NCI-H526 treated with DMSO at 0.1 percent for 48 hours (cell line): ENCODE data around the gene NRG2.

ENCODE experiments used
- DNase-seq: peaks from one replicate; lab custom pipeline; 2025; lab: John Stamatoyannopoulos, UW

Gene NRG2

DNA sequence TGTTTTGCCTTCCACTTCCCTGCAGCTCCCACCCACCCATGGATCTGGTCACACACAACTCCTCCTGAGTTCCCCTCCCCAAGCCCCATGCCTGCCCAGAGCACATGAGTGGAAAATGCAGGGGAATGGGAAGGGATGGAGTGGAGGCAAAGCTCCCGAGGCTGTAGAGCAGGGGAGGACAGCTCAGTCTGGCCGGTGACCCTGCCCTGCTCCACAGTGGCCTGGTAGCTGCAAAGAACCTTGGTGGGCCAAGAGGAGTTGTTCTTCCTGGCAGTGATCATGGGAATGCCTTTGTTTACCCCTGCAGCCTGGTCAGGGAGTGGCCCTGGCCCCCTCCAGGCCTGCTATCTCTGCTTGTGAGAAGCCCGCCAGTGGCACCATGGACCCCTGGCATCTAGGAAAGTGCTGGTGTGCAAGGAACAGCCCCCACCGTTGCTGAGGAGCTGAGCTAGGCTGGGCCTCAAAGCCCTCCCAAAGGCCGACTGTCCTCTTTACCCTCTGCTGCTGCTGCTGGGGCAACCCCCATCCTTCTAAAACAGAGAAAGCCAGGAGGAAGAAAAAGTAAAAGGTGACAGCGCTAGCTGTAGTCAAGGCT is 187.1 kb downstream of the NRG2 start:
- DNase-seq = no peak

DNA sequence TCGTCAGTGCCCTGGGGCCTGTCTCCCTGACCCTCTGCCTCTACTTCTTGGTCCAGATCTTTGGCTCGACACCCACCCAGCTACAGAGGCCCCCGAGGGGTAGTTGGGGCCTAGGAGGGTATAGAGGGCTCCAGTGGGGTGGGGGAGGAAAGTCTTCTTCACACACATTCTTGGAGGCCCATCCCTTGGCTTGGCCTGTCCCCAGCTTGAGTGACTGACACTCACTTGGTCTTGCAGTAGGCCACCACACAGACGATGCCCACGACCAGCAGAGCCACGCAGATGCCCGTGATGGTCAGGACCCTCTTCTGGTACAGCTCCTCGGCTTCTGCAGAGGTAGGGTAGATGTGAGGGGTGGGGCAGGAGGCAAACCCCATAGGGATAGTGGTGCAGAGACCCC is 187.6 kb downstream of the NRG2 start:
- no peak for DNase-seq

DNA sequence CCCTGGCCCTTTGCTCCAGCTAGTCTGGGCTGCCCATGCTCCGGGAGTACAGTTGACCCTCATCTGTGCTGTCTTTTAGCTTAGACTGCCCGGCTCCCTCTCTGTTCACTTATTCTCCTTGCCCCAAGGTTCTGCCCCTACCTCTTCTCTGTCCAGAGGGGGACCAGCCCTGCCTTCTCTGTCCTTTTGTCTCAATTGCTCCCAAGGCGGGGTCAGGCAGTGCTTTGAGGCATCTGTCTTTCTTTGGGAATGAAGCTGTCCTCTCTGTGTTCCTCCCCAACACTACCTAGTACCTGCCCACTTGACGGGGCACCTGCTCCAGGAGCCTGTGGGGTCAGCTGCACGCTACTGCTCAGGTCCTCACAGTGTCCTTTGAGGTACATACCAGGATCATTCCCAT is 188.1 kb downstream of the NRG2 start:
- no peak for DNase-seq

DNA sequence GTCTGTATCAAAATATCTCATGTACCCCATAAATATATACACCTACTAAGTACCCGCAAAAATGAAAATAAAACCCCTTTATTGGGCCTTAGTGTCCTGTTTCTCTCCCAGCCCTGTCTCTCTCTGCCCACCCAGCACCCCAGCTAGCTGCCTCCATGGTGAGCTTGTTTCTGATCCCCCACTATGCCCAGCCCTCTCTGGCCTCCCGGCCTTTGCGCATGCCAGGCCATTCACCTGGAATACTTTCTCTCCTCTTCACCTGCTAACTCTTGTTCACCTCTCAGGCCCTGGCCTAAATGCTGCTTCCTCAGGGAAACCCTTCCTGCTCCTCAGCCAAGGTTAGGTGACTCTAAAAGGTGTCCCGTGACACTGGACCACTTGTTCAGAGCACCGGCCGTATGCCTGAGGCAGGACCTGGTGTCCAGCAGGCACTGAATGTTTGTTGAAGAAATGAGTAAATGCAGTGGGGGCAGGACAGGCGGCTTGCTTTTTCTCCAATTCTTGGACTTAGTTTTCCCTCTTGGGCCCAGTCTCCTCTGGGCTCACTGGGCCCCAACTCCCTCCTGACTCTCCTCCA is 189.0 kb downstream of the NRG2 start:
- no peak for DNase-seq

DNA sequence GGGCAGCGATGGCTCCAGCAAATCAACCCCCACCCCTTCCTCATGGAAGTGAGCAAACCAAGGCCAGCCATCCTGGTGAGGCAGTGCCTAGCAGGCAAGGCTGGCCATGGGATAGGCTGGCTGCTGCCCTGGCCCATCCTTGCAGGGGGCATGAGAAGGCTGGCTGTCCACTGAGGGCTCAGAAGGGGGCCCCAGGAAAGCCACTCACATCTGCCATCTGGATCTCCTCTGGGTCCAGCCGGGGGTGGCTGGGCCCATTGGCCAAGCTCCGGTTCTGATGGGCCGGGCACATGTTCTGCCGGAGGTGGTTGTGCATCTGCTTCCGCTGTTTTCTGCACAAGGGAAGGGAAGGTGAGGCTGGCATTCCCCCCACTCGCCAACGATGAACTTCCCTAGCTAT is 190.4 kb downstream of the NRG2 start:
- no peak for DNase-seq

DNA sequence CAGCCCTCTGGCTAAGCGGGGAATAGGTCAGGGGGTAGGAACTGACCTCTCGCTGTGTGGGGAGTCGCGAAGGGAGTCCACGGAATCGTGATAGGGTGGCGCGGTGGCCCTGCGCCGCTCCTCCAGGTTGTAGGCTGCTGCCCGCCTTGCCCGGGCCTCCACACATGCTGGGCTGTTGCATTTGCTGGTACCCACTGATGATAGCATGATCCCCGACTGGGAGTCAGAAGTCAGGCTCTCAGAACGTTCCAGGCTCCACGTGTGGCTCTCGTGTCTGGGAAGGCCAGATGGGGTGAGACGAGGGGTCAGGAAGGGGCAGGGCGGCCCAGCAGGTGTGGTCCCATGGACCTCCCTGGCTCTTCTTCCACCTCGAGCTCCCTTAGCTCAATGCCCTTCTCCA is 191.5 kb downstream of the NRG2 start:
- DNase-seq = no peak

DNA sequence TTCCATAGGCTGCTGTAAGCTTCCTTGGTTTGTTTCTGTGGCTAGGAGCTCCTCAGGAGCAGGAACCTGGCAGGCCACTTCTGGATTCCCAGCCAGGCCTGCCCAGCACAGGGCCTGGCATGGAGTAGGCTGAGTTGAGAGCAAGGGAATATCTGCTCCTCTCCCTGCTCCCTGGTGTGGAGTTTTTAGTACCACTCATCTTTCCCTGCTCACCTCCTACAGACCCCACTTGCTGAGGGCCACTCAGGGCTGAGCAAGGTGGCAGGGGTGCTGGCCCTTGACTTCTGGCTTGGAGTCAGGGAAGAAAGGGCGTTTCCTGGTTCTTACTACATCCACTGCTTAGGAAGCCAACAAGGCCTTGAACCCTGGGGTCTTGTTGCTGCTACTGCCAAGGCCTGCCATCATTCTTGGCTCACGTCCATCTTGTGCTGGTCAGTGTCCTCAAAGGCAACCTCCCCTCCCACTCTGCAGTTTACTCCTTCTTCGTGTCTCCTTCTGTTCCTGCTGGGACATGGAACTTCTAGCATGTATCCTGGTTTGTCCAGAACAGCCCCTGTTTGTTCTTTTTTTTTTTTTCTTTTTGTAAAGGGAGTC is 192.6 kb downstream of the NRG2 start:
- DNase-seq = no peak

DNA sequence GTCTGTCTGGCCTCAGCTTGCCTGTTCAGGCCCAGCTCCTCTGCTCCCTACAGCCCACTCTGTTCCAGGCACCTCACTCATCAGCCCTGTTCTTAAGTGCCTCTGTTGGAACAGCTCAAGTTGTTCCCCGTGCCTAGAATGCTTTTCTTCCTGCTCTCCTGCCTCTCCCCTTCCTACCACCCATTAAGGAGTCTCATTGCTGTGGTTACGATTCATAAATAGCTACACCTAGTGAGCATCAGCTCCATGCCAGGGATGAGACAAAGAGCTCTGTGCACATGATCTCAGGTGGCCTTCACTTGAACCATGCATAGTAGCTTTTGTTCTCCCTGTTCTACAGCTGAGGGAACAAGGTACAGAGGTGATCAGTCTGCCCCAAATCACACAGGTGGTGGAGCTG is 193.2 kb downstream of the NRG2 start:
- DNase-seq = peak; percentile 31

DNA sequence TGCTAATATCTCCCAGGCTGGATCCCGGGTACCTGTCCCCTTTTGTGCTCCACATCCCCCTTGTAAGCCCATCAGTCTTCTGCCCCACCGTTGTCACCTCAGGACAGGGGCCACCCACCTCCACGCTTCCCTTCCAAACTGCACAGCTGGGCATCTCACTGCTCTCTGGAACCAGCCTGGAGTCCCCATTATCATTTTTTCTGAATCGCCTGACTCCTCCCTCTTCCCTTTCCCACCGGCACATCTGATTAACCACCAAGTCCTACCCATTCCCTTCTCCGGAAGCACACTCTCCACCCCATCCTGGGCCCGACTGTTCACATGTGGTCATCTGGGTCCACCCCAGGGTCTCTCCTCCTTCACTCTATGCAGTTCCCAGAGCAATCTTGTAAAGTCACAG is 193.6 kb downstream of the NRG2 start:
- no peak for DNase-seq

DNA sequence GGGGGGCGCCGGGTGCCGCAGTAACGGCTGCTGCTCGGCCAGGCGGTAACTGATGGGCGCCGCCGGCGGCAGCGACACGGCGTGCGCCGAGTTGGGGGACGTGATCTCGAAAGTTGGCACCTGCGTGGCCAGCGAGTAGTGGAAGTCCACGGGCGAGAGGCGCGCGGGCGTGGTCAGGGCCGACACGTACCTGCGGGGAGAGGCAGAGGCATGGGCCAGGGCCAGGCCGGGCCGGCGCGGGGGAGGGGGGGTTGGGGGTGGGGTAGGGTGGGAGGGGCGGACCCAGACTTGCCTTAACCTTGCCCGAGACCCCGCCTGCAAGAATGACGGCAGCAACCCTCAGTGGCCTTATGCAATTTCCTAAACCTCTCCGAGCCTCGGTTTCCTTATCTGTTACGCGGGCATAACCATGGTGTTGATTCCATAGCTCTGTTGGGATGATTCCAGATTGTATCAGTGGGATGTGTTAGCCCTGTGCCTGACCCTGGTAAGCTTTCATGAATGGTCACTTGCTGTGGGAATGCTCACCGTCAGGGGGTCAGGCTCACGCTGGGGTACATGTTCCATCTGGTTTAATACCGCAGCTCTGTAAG is 194.5 kb downstream of the NRG2 start:
- DNase-seq = no peak

DNA sequence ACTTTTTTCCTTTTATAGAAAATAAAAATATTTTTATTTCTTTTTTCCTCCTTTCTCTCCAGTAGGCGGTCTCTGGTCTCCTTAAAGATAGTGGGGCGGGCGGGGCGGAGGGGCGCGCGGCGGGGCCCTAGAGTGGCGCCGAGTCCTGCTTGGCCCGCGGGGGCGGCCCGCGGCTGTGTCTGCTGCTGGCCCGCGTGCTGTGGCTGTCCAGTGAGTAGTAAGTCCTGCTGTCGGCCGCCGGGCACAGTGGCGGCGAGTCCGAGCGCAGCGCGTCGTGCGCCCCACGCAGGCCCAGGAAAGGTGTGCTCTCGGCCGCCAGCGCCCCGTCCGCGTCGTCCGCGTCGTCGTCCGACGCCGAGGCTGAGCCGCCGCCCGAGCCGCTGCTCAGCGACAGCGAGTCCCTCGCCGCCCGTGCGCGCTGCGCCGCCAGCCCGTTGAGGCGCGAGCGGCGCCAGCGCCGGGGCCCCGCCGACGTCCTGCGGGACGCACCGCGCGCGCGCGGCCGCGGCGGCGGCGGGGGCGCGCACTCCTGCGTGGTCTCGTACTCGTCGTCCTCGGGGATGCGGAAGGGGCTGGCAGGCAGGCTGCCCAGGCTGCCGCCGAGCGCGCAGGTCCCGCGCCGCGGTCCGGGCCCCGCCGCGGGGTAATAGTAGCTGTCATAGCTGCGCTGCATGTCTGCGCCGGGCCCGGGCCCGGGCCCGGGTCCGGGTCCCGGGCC is 195.2 kb downstream of the NRG2 start:
- no peak for DNase-seq

DNA sequence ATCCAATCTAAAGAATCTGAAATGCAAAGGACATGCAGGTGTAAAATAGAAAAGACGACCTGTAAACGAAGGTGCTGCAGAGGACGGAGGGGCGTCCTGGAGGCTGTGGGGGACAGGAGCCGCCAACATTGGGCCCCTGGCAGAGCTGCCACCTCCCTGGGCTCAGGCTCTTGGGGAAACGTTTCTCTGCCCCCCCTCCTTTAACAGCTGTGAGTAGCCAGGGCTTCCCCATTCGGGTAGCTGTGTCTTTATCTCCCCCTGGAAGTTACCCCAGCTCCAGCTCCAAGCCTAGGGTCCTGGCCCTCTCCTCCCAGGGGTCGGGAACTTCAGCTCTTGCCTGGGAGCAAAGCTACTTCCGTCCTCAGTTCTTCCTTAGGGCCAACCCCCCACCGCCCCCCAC is 196.0 kb downstream of the NRG2 start:
- no peak for DNase-seq

DNA sequence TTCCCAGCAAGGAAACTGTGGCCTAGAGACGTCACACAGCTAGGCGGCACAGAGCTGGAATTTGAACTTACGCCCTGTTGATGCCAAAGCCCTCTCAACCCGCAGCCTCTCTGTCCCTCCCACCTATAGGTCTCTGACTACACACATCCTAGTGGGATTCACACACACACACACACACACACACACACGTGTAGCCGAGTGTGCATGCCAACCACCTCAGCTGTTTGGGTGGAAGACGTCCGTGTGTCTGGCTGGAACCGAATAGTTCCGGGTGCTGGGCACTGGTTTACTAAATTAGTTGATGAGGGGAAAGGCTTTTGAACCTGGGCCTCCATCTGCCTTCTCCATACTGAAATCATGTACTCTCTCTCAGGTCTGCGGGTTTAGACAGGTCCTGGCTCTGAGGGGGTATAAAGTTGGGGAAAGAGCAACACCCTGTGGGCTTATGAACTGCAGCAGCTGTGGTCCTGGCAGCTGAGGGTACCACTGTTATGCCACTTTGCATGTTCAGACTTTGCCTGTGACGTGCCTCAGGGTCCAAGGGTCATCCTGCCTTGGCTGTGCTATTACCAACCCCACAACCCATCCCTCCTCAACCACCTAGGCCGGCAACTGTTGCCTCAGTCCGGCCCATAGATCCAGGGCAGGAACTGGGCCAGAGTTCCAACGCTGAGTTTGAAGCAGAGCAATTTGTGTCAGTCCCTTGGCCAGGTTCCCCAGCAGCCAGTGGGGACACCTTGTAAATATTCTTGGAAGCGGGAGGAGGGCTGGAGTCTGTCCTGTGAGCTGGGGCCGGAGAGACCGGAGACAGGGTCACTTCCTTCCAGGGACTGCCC is 197.0 kb downstream of the NRG2 start:
- DNase-seq = peak; percentile 85

DNA sequence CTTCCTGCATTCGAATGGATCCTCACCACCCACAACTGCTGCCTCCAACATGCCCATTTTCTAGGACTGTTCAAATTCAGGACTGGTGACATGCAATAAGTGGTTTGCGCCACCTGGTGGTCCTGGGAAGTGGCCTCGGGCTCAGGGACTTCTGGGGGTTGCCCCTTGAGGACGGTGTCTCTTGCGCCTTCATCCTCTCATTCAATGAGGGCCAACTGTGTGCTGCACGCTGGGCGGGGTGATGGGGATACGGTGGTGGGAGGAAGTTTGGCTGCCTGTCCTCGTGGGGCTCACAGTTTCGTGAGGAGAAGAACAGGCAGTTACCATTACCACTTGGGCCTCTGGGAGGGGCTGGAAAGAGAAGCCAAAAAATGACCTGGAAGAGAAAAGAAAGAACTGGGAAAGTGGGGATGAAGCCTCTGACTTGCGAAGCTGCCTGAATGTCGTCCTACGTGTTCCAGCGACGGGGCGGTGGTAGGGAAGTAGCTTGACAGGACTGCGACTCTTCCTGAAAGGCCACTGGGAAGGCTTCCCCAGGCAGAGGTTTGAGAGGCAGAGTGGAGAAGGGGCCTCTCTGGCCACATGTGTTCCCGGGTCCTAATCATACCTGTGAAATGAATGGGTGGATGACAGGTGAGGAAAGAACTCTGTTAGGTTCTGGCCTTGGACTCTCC is 198.5 kb downstream of the NRG2 start:
- DNase-seq = peak; percentile 83

DNA sequence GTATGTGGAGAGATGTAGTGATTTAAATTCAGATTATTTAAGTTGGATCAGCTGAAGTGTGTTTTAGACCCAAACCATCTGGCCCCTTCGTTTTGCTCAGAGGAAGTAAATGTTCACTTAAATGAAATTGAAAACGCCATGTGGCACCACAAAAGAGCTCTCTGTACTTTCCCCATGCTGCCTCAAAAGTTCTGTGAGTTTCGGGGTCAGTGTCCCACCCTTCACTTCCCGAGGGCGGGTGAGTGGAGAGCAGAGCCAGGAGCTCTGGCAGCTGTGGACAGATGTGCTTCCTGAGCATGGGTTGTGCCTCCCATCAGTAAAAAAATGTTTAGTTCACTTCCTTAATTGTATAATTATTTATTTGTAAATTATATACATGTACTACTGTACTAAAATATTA is 199.1 kb downstream of the NRG2 start:
- DNase-seq = no peak

DNA sequence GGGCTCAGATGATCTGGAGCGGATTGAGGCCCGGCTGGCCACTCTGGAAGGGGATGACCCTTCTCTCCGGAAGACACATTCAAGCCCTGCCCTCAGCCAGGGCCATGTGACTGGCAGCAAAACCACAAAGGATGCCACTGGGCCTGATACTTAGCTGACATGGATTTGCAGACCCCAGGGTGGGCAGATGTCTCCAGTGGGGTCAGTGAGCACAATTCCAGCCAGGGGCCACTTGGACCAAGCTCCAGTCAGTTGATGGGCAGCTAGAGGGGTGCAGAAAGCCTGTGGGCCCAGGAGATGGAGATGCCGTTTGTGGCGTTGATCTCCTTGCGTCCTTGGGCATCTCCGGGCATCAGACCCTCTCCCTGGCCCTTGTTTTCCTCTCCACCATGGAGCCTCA is 200.8 kb downstream of the NRG2 start:
- no peak for DNase-seq

DNA sequence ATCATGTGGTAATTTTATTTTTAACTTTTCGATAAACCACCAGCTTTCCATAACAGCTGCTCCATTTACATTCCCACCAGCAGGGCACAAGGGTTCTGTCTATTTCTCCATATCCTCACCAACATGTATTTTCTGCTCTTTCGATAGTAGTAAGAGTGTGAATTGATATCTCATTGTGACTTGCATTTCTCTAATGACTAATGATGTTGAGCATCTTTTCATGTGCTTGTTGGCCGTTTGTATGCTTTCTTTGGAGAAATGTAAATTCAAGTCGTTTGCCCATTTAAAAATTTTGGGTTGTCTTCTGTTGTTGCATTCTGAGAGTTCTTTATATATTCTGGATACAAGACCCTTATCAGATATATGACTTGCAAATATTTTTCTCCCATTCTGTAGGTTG is 201.6 kb downstream of the NRG2 start:
- DNase-seq = peak; percentile 97

DNA sequence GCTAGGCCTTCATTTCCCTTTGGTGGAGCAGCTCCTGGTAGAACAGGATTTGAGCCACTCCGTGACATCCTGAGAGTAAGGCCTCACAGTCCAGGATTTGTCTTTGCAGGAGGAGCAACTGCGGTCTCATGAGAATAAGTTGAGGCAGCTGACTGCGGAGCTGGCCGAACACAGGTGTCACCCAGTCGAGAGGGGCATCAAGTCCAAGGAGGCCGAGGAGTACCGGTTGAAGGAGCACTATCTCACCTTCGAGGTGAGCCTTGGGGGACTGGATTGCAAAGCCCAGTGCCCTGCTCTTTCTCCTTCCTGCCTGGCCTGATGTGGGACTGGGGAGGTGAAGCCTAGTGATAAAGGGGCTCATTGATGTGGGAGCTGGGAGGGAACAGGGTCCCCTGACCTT is 203.2 kb downstream of the NRG2 start:
- no peak for DNase-seq

DNA sequence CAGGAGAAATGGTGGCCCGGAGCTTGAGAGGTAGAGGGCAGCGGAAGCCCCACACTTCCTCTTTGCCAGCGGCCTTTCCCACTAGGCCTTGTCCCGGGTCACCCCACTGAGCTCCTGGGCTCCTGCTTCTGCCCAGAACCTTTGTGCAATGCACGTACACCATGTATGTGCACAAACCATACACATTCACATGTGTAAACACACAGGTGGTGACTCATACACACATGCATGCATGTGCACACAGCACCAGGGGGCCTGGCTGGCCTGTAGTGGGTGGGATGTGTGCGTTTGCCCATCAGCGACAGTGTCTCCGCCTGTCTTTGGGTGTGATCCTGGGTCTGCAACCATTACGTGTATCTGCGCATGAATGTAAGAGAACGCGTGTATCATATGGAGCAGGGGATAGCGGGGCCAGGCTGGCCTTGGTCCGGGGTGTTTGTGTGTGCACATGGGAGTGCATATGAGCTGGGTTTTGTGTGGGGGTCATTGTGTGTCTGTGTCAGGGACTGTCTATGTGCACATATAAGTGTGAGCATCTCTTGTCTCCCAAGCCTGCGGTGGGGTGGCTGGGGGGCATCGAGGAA is 203.8 kb downstream of the NRG2 start:
- DNase-seq = no peak

DNA sequence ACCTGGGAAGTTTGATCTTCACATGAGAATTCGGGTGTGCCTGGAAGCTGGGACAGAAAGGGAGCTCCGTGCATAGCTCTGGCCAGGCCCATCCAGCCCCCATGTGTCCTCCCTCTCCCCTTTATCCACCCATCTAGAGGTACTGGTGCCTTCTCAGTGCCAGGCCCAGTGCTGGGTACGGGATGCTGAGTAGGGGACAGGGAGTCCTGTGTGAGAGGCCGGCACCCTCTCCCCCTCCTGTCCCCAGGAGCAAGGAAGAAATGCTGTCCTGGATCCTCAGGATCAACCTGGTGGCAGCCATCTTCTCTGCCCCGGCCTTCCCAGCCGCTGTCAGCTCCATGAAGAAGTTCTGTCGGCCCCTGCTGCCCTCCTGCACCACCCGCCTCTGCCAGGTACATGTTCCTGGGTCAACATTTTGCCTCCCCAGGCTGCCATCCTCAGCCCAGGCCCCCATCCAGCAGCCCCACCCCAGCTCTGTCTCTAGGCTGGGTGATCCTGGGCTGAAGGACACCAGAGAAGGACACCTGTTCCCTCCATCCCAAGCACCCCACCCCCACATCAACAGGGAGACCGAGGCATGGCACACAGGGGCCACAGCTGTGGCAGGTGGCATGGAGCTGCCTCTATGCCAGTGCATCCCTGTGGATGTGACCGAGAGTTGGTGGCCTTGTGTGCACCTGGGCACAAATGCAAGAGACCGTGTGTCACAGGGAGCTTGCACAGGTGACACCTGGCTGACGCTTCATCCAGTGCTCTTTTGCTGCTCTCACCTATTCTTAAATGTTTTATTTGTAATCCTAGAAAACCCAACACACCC is 204.5 kb downstream of the NRG2 start:
- DNase-seq = no peak
